ENCODE results near the gene DLGAP4.
"Not testable (repeated sequence)": the region's sequence is repeated elsewhere in the genome, so short reads cannot be mapped to it uniquely, and the experiment has no call there.

Gene DLGAP4

GRCh38 chr20:36499723-36500501, 193.8 kb downstream of the DLGAP4 start:
- DNase-seq (ENCODE audit: low read depth): no peak

GRCh38 chr20:36501367-36502006, 195.3 kb downstream of the DLGAP4 start:
- no peak for DNase-seq (ENCODE audit: low read depth)

GRCh38 chr20:36504295-36504694, 198.2 kb downstream of the DLGAP4 start:
- DNase-seq (ENCODE audit: low read depth): no peak

GRCh38 chr20:36506253-36506652, 200.1 kb downstream of the DLGAP4 start:
- DNase-seq (ENCODE audit: low read depth): no peak

- no peak for DNase-seq (ENCODE audit: low read depth)
These were observed 201.6 kb downstream of the DLGAP4 start for GRCh38 chr20:36507746-36508145.

GRCh38 chr20:36519012-36519719, 213.0 kb downstream of the DLGAP4 start:
- no peak for DNase-seq (ENCODE audit: low read depth)

GRCh38 chr20:36519944-36520343, 213.8 kb downstream of the DLGAP4 start:
- no peak for DNase-seq (ENCODE audit: low read depth)

GRCh38 chr20:36521526-36521925, 215.4 kb downstream of the DLGAP4 start:
- no peak for DNase-seq (ENCODE audit: low read depth)

- not testable (repeated sequence) for DNase-seq (ENCODE audit: low read depth)
These were observed 216.3 kb downstream of the DLGAP4 start for GRCh38 chr20:36522412-36522811.

- DNase-seq (ENCODE audit: low read depth): no peak
These were observed 217.2 kb downstream of the DLGAP4 start for GRCh38 chr20:36523341-36523740.

- no peak for DNase-seq (ENCODE audit: low read depth)
These were observed 219.7 kb downstream of the DLGAP4 start for GRCh38 chr20:36525620-36526365.

- no peak for DNase-seq (ENCODE audit: low read depth)
These were observed 220.4 kb downstream of the DLGAP4 start for GRCh38 chr20:36526521-36527011.

- DNase-seq (ENCODE audit: low read depth): no peak
These were observed 221.4 kb downstream of the DLGAP4 start for GRCh38 chr20:36527331-36528125.

GRCh38 chr20:36528176-36528874, 222.2 kb downstream of the DLGAP4 start:
- DNase-seq (ENCODE audit: low read depth): no peak

GRCh38 chr20:36528875-36529417, 222.8 kb downstream of the DLGAP4 start:
- DNase-seq (ENCODE audit: low read depth): no peak

- DNase-seq (ENCODE audit: low read depth): no peak
These were observed 226.2 kb downstream of the DLGAP4 start for GRCh38 chr20:36532388-36532787.

- no peak for DNase-seq (ENCODE audit: low read depth)
These were observed 226.7 kb downstream of the DLGAP4 start for GRCh38 chr20:36532822-36533221.

GRCh38 chr20:36538026-36538722, 232.0 kb downstream of the DLGAP4 start:
- DNase-seq (ENCODE audit: low read depth): no peak

- DNase-seq (ENCODE audit: low read depth): no peak
These were observed 234.5 kb downstream of the DLGAP4 start for GRCh38 chr20:36540551-36541211.
